Activated T-helper 2 cell treated with anti-CD3 and anti-CD28 coated beads, Interferon-gamma antibody, Interleukin-2, Interleukin-4, amounts not matched to agents 10 μg/mL and 5 μg/mL and 100 μg/mL, durations not matched to agents 14 hours and 24 hours and 36 hours (primary cell): ENCODE data around the gene RUNX3. TPM values are rescaled to one million over a fixed set of nuclear protein-coding genes. Genes with fewer than 3 reads are reported as not detected.

Source experiments
- DNase-seq: peaks from one replicate; pipeline ENCODE4 v3.0.0; 2021; ENCODE audit warnings: low spot score
- H3K27ac Mint-ChIP-seq: one replicate; pipeline ENCODE4 v1.8.0; 2021; ENCODE audit warnings: mixed read lengths
- H3K27me3 Mint-ChIP-seq: one replicate; pipeline ENCODE4 v1.8.0; 2021; ENCODE audit warnings: low read depth, mixed read lengths
- H3K36me3 Mint-ChIP-seq: one replicate; pipeline ENCODE4 v1.8.0; 2021; ENCODE audit warnings: low read depth, mixed read lengths
- H3K4me1 Mint-ChIP-seq: one replicate; pipeline ENCODE4 v1.8.0; 2021; ENCODE audit warnings: low read depth, mixed read lengths
- H3K4me3 Mint-ChIP-seq: one replicate; pipeline ENCODE4 v1.8.0; 2021; ENCODE audit warnings: low read depth, mild to moderate bottlenecking, moderate library complexity, mixed read lengths
- H3K9me3 Mint-ChIP-seq: one replicate; pipeline ENCODE4 v1.8.0; 2021; ENCODE audit warnings: mixed read lengths
- intact Hi-C: fragments of 100-400 bp; cut with micrococcal nuclease; formaldehyde crosslinking; loops from one replicate; pipeline ENCODE4 v1.15.1; 2023
- total RNA-seq: library from RNA; stranded (reverse); gene quantifications from 2 replicates; pipeline ENCODE4 v1.2.3, GENCODE V29; 2022

The RUNX3 gene
- total RNA-seq, 1 donor from 2014 or later, result 129 TPM

- H3K9me3 Mint-ChIP-seq, result no peaks in the 10 kb centered on the region
- H3K4me1 Mint-ChIP-seq, result peaks cover 52% of the 10 kb centered on the region
- no peak overlapping the region for H3K27ac Mint-ChIP-seq
- peaks cover 86% of the 10 kb centered on the region for H3K36me3 Mint-ChIP-seq
- H3K4me3 Mint-ChIP-seq, result no peak overlapping the region
- intact Hi-C loops, result no loop called here
- DNase-seq, result no peak
- no peaks in the 10 kb centered on the region for H3K27me3 Mint-ChIP-seq
These were observed 5.8 kb upstream of the RUNX3 start for GRCh38 chr1:24935615-24936484.

- intact Hi-C loops, result no loop called here
- H3K27me3 Mint-ChIP-seq, result no peaks in the 10 kb centered on the region
- peaks cover 54% of the 10 kb centered on the region for H3K4me1 Mint-ChIP-seq
- no peaks in the 10 kb centered on the region for H3K9me3 Mint-ChIP-seq
- H3K36me3 Mint-ChIP-seq, result peaks cover 83% of the 10 kb centered on the region
- no peak overlapping the region for H3K4me3 Mint-ChIP-seq
- DNase-seq, result no peak
- H3K27ac Mint-ChIP-seq, result no peak overlapping the region
These were observed 5.1 kb upstream of the RUNX3 start for GRCh38 chr1:24935196-24935526.

GRCh38 chr1:24934310-24935195 lies 4.5 kb upstream of the RUNX3 start:
- H3K9me3 Mint-ChIP-seq, result no peaks in the 10 kb centered on the region
- H3K27me3 Mint-ChIP-seq, result no peaks in the 10 kb centered on the region
- intact Hi-C loops, result no loop called here
- DNase-seq, result no peak
- H3K27ac Mint-ChIP-seq, result peak overlapping the region; percentile 44
- peaks cover 77% of the 10 kb centered on the region for H3K36me3 Mint-ChIP-seq
- H3K4me3 Mint-ChIP-seq, result no peak overlapping the region
- peaks cover 50% of the 10 kb centered on the region for H3K4me1 Mint-ChIP-seq

DNA sequence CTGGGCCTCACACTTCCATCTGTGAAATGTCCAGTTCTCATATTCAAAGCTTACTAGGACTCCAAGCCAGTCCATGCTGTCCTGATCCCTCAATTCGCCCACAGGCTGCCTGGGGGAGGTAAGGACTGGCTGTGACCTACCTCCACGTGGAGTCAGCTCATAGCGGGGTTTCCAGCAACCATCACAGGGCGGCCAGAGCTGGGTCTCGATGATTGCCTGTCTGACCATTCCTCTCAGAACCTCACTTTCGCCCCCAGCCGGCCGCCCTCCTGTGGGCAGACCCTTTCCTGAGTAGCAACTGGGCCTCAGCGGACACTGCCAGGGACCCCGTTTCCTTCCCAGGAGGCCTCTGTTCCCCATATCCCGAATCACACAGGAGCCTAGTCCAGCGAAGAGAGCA lies 3.4 kb upstream of the RUNX3 start:
- Mint-ChIP-seq H3K27ac (no peak overlapping the region), H3K36me3 (peaks cover 76% of the 10 kb centered on the region), H3K4me3 (peak overlapping the region; percentile 14), H3K4me1 (peaks cover 48% of the 10 kb centered on the region), H3K27me3 (no peaks in the 10 kb centered on the region), H3K9me3 (no peaks in the 10 kb centered on the region)
- intact Hi-C loops, result no loop called here
- DNase-seq, result no peak

DNA sequence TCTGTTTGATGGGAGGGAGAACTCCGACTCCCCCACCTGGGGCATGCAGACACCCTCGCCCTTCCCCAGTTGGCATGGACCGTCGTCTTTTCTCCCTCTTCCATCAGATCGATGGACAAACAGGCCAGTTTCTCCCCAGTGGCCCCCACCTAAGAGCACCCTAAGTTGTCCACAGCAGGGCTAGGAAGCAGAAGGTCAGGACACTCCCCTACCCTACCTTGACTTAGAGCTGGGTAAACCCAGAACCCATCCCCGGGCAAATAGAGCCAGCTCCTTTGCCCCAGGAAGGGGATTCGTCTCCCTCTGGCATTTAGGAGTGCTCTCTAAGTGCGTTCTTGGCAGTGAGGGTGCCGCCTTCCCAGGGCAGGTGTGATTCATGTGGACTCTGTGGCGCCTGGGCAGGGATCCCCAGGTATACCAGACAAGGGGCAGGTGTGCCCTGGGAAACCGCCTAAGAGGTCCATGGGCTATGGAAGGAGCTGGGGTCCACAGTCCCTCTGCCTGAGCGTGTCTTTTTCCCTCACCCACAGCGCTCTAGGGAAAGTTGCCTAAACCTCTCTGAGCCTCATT lies 2.7 kb upstream of the RUNX3 start:
- Mint-ChIP-seq H3K4me1 (peaks cover 47% of the 10 kb centered on the region), H3K27me3 (no peaks in the 10 kb centered on the region), H3K9me3 (no peaks in the 10 kb centered on the region), H3K4me3 (peak overlapping the region; percentile 51), H3K27ac (peak overlapping the region; percentile 10), H3K36me3 (peaks cover 76% of the 10 kb centered on the region)
- intact Hi-C loops, result loop anchor here (1.0 kb wide), 1 partner anchor 104 kb away; no protein-coding TSS in a partner anchor
- DNase-seq, result no peak

- no peaks in the 10 kb centered on the region for H3K27me3 Mint-ChIP-seq
- DNase-seq, result peak; percentile 63
- peak overlapping the region; percentile 2 for H3K27ac Mint-ChIP-seq
- peaks cover 76% of the 10 kb centered on the region for H3K36me3 Mint-ChIP-seq
- no peaks in the 10 kb centered on the region for H3K9me3 Mint-ChIP-seq
- peaks cover 51% of the 10 kb centered on the region for H3K4me1 Mint-ChIP-seq
- intact Hi-C loops, result loop anchor here (1.0 kb wide), 1 partner anchor 105 kb away; no protein-coding TSS in a partner anchor
- peak overlapping the region; percentile 51 for H3K4me3 Mint-ChIP-seq
These were observed 2.2 kb upstream of the RUNX3 start for GRCh38 chr1:24932284-24932683.

- peaks cover 77% of the 10 kb centered on the region for H3K36me3 Mint-ChIP-seq
- H3K4me1 Mint-ChIP-seq, result peaks cover 57% of the 10 kb centered on the region
These were observed 1.6 kb upstream of the RUNX3 start for GRCh38 chr1:24931468-24932231.

GRCh38 chr1:24931146-24931467 lies 1.0 kb upstream of the RUNX3 start:
- H3K27ac Mint-ChIP-seq, result peak overlapping the region; percentile 62
- H3K9me3 Mint-ChIP-seq, result no peaks in the 10 kb centered on the region
- no peaks in the 10 kb centered on the region for H3K27me3 Mint-ChIP-seq
- H3K4me1 Mint-ChIP-seq, result peaks cover 61% of the 10 kb centered on the region
- intact Hi-C loops, result no loop called here
- peak overlapping the region; percentile 77 for H3K4me3 Mint-ChIP-seq
- H3K36me3 Mint-ChIP-seq, result peaks cover 77% of the 10 kb centered on the region
- DNase-seq, result no peak

More at GRCh38 chr1:24931468-24932231, 1.6 kb upstream of the RUNX3 start:
- peak overlapping the region; percentile 55 for H3K27ac Mint-ChIP-seq
- no peaks in the 10 kb centered on the region for H3K27me3 Mint-ChIP-seq
- H3K9me3 Mint-ChIP-seq, result no peaks in the 10 kb centered on the region
- intact Hi-C loops, result loop anchor here (1.0 kb wide), 1 partner anchor 106 kb away; no protein-coding TSS in a partner anchor
- peak overlapping the region; percentile 64 for H3K4me3 Mint-ChIP-seq
- DNase-seq, result no peak

DNA sequence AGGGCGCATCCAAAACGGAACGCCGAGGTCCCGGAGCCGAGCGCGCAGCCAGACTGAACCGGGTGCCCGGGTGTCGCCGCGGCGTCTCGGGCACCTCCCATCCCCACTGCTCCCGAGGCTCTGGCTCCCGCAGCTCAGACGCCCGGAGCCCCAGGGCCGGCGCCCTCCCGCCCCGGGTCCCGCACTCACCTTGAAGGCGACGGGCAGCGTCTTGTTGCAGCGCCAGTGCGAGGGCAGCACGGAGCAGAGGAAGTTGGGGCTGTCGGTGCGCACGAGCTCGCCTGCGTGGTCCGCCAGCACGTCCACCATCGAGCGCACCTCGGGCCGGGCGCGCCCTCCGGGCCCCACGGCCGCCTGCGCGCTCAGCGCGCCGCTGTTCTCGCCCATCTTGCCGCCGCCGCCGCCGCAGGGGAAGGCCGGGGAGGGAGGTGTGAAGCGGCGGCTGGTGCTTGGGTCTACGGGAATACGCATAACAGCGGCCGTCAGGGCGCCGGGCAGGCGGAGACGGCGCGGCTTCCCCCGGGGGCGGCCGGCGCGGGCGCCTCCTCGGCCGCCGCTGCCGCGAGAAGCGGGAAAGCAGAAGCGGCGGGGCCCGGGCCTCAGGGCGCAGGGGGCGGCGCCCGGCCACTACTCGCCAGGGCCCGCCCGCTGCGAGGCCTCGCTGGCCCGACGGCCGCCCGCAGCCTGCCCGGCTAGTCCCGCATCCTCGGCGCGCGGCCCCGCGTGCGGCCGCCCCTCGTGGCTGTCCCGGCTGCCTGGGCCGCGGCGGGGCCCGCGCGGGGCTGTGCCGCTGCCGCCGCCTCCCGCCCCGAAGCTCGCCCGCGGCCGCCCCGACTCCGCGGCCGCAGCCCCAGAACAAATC lies 447 bp downstream of the RUNX3 start:
- H3K27ac Mint-ChIP-seq, result peak overlapping the region; percentile 67
- DNase-seq, result peak; percentile 50
- H3K36me3 Mint-ChIP-seq, result peaks cover 80% of the 10 kb centered on the region
- no peaks in the 10 kb centered on the region for H3K9me3 Mint-ChIP-seq
- intact Hi-C loops, result loop anchor here (1.0 to 2.0 kb wide), 3 partner anchors 26 to 303 kb away; partner anchors contain the start of gene SYF2
- H3K4me1 Mint-ChIP-seq, result peaks cover 65% of the 10 kb centered on the region
- peak overlapping the region; percentile 93 for H3K4me3 Mint-ChIP-seq
- no peaks in the 10 kb centered on the region for H3K27me3 Mint-ChIP-seq

DNA sequence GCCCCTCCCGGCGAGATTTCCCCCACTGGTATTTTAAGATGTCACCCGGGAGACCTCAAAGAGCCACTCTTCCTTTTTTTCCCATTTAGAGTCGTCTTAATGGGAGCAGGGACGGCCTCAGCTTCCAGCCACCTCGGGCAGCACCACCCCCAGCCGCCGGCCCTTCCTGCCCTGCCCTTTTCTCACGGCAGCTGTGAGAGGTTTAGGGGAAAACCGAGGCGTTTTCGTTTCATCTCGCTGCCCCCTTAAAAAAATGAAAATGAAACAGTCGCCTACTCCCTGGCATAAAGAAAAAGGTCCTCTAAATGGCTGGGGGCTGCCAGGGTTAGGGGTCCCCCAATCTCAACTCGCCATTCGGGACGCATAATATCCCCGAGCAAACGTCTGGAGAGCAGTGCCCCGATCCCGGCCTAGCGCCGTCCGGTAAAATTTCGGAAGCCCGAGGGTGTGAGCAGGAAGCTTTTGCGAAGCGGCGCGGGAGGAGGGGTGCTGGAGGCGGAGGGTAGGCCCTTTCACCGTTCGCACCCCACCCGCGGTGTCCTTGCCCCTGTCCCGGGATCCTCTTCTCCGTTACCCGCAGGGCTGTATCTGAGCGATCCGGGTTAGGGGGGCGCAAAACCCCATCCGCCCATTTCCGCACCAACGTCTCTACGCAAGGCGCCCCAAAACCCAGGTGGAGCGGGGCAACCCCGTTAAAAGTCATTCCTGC lies 1.2 kb downstream of the RUNX3 start:
- Mint-ChIP-seq H3K4me3 (peak overlapping the region; percentile 93), H3K4me1 (peaks cover 62% of the 10 kb centered on the region), H3K36me3 (peaks cover 79% of the 10 kb centered on the region), H3K27ac (peak overlapping the region; percentile 67), H3K9me3 (no peaks in the 10 kb centered on the region), H3K27me3 (no peaks in the 10 kb centered on the region)
- DNase-seq, result peak; percentile 45
- intact Hi-C loops, result loop anchor here (2.0 kb wide), 1 partner anchor 304 kb away; the partner anchor contains the start of gene SYF2
